ENCODE measurements around the gene SOX11. TPM values are rescaled to one million over a fixed set of nuclear protein-coding genes. Genes with fewer than 3 reads are reported as not detected.

The SOX11 gene
- total RNA-seq, 1 donor, result 0.54 TPM

DNA sequence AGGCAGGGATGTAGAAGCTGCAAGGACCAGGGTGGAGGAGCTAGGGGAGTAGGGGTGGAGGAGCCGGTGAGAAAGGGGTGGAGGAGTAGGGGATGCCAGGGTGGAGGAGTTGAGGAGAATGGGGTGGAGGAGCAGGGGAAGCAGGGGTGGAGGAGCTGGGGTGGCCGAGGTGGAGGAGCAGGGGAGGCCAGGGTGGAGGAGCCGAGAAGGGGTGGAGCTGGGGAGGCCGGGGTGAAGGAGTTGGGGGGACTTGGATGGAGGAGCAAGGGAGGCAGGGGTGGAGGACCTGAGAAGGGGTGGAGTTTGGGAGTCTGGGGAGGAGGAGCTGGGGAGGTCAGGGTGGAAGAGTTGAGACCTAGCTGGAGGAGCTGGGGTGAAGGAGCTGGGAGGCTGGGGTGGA is 13.3 kb downstream of the SOX11 start:
- H3K4me3 ChIP-seq (ENCODE audit: low read depth, low read length), result no peak overlapping the region
- no peak for DNase-seq (ENCODE audit: low read depth)
- TF ChIP-seq, protein P1, sequence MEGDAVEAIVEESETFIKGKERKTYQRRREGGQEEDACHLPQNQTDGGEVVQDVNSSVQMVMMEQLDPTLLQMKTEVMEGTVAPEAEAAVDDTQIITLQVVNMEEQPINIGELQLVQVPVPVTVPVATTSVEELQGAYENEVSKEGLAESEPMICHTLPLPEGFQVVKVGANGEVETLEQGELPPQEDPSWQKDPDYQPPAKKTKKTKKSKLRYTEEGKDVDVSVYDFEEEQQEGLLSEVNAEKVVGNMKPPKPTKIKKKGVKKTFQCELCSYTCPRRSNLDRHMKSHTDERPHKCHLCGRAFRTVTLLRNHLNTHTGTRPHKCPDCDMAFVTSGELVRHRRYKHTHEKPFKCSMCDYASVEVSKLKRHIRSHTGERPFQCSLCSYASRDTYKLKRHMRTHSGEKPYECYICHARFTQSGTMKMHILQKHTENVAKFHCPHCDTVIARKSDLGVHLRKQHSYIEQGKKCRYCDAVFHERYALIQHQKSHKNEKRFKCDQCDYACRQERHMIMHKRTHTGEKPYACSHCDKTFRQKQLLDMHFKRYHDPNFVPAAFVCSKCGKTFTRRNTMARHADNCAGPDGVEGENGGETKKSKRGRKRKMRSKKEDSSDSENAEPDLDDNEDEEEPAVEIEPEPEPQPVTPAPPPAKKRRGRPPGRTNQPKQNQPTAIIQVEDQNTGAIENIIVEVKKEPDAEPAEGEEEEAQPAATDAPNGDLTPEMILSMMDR (IDR thresholded peaks at IDR 0.05; ENCODE audit: insufficient read depth, low read length), result no peak

DNA sequence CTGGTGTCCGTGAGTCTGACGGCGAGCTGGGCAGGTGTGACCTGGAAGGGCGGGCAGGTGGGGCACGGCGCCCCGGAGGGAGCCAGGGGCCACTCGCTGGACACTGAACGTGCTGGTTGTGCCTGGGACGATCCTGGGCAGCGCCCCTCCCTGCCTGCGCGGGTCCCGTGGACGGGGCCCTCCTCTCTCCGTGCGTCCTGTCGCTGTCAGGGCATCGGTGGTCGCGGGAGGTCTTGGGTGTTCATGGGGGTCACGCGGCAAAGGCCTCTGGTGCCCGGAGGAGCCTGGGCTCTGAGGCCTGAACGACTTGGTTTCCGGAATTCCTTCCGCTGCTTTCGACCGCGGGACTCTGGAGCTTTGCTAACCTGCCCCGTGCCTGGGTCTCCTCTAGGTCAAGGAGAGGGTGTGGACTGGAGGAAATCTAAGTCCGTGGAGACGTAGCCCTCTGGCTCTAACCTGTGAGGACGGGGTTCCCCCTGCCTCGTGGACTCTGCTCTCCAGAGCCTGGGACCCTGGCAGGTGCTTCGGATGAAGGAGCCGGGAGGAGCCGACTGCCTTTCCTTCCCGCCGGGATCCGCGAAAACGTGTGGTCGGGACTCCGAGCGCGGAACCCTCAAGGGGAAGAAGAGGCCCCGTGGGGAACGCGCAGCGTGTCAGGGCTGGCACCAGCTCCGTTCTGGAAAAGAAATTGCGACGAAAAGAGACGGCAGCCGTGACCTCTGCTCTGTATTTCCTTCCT is 14.7 kb downstream of the SOX11 start:
- TF ChIP-seq, protein P1 (IDR thresholded peaks at IDR 0.05; ENCODE audit: insufficient read depth, low read length), result no peak
- no peak for DNase-seq (ENCODE audit: low read depth)
- H3K4me3 ChIP-seq (ENCODE audit: low read depth, low read length), result no peak overlapping the region

DNA sequence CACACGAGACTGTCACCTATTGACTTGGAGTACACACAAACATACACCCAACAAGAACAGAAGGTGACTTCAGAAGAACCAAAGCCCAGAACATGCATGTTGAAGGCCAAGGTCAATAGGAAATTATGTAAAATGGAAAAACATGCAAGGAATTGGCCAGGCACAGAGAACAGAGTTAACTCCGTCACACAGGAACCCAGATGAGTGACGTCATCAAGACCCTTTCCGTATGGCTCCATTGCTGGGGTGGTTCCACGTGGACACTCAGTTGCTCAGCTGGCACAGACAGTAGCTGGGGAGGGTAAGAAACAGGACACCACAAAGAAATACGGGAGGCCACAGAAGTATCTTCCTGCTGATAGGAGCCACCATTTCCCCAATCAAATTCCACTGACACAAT is 18.4 kb downstream of the SOX11 start:
- no peak overlapping the region for H3K4me3 ChIP-seq (ENCODE audit: low read depth, low read length)
- TF ChIP-seq, protein P1 (IDR thresholded peaks at IDR 0.05; ENCODE audit: insufficient read depth, low read length), result no peak
- DNase-seq (ENCODE audit: low read depth), result no peak

DNA sequence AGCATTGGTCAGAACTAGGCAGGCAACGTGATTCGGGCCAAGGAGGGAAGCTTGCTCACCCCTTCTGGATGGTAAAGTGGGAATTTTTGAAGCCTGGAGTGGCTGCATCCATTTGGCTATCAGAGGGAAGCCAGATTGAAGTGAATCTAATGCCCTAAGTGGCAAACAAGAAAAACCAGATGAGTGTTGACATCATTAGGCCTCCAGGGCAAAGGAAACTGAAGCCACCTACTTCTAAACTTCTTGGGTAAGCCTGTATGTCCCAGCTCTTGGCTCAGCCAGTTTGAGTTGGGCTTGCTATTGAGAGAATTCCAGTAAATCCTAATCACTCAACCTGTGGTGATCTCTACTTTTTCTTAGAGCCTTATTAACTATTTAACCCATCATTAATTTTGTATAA is 20.9 kb downstream of the SOX11 start:
- no peak for DNase-seq (ENCODE audit: low read depth)
- TF ChIP-seq, protein P1 (IDR thresholded peaks at IDR 0.05; ENCODE audit: insufficient read depth, low read length), result no peak
- no peak overlapping the region for H3K4me3 ChIP-seq (ENCODE audit: low read depth, low read length)

DNA sequence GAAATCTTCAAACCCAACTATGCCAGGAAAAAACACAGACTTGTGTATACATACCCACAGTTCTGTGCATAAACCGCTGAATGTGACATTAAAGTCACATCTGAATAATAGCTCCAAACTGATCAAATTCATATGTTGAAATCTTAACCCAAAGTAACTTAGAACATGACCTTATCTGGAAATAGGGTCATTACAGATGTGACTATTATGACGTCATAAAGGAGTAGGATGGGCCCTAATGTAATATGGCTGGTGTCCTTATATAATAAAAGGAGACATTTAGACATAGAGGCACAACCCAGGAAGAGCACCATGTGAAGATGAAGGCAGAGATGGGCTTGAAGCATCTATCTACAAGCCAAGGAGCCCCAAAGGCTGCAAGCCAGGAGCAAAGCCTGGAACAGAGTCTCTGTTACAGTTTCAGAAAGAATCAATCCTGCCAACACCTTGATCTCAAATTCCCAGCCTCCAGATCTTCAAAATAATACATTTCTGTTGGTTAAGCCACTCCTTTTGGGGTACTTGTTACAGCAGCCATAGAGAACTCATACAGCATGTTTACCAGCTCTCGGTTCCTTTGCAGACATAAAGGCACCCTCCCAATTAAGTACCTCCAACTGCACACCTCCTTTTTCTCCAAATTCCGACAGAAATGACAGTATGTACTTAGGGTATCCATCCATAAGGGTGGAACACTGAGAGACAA is 27.6 kb downstream of the SOX11 start:
- H3K4me3 ChIP-seq (ENCODE audit: low read depth, low read length), result no peak overlapping the region
- no peak for DNase-seq (ENCODE audit: low read depth)
- TF ChIP-seq, protein P1 (IDR thresholded peaks at IDR 0.05; ENCODE audit: insufficient read depth, low read length), result no peak

DNA sequence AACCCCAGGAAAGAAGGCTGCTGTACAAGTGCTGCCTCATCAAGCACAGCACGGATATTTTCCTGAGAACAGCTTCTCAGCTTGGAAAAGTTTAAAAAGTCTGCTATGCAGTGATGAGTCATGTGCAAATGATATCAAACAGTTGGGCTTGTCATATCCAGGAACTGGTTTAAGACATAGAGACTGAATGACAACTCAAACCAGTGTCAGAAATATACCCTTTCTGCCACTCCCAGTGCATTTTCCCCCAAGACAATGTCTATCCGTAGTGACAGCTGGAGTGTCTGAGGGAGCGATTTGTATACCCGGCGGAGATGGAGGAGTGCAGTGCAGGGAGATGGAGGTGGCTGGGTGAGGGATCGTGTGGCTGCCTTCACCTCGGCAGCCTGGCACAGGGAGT is 28.2 kb downstream of the SOX11 start:
- no peak for DNase-seq (ENCODE audit: low read depth)
- TF ChIP-seq, protein P1 (IDR thresholded peaks at IDR 0.05; ENCODE audit: insufficient read depth, low read length), result no peak
- H3K4me3 ChIP-seq (ENCODE audit: low read depth, low read length), result no peak overlapping the region

All from fibroblast of the aortic adventitia (primary cell).